Astrocyte (in vitro differentiated cells and primary cell): ENCODE data around the gene SMIM12. TPM values are rescaled to one million over a fixed set of nuclear protein-coding genes. Genes with fewer than 3 reads are reported as not detected.

Source experiments
- DNase-seq: peaks from one replicate; pipeline ENCODE4 v3.0.0-alpha.2; 2010; ENCODE audit warnings: low read depth
- FAIRE-seq: peaks from 2 replicates; lab custom pipeline; 2011; peaks lifted over from hg19 to GRCh38; lab: Jason Lieb, UNC
- H2AFZ ChIP-seq: 2 replicates; pipeline ENCODE4 v1.6.0; 2012; ENCODE audit warnings: low read depth, low read length, inconsistent platforms
- H3K27ac ChIP-seq: 2 replicates; pipeline ENCODE4 v1.5.1; 2011; ENCODE audit warnings: low read depth, low read length, inconsistent platforms
- H3K27me3 ChIP-seq: 2 replicates; pipeline ENCODE4 v1.6.0; 2011; ENCODE audit warnings: low read length, inconsistent platforms; ENCODE audit not compliant: insufficient read depth
- H3K36me3 ChIP-seq: 2 replicates; pipeline ENCODE4 v1.5.1; 2011; ENCODE audit warnings: low read length, inconsistent platforms; ENCODE audit not compliant: insufficient read depth
- H3K4me1 ChIP-seq: 2 replicates; pipeline ENCODE4 v1.5.1; 2011; ENCODE audit warnings: low read length, inconsistent platforms; ENCODE audit not compliant: insufficient read depth
- H3K4me2 ChIP-seq: 2 replicates; pipeline ENCODE4 v1.6.0; 2012; ENCODE audit warnings: low read length, inconsistent platforms
- H3K4me3 ChIP-seq: 2 replicates; pipeline ENCODE4 v1.5.1; 2011; ENCODE audit warnings: low read depth, mild to moderate bottlenecking, low read length, inconsistent platforms; ENCODE audit not compliant: insufficient read depth
- H3K79me2 ChIP-seq: 2 replicates; pipeline ENCODE4 v1.6.0; 2012; ENCODE audit warnings: mild to moderate bottlenecking, low read length, inconsistent platforms; ENCODE audit not compliant: insufficient read depth
- H3K9ac ChIP-seq: 2 replicates; pipeline ENCODE4 v1.6.0; 2012; ENCODE audit warnings: mild to moderate bottlenecking, low read length, inconsistent platforms
- H3K9me3 ChIP-seq: 2 replicates; pipeline ENCODE4 v1.5.1; 2012; ENCODE audit warnings: low read depth, mild to moderate bottlenecking, low read length, inconsistent platforms; ENCODE audit not compliant: insufficient read depth
- H4K20me1 ChIP-seq: 2 replicates; pipeline ENCODE4 v1.6.0; 2012; ENCODE audit warnings: low read length, inconsistent platforms; ENCODE audit not compliant: insufficient read depth
- H3K27ac Mint-ChIP-seq: one replicate; pipeline ENCODE4 v1.8.0; 2021; ENCODE audit warnings: mild to moderate bottlenecking, mixed read lengths; ENCODE audit not compliant: unreplicated experiment
- H3K27me3 Mint-ChIP-seq: one replicate; pipeline ENCODE4 v1.8.0; 2021; ENCODE audit warnings: low read depth, mixed read lengths; ENCODE audit not compliant: unreplicated experiment
- H3K36me3 Mint-ChIP-seq: one replicate; pipeline ENCODE4 v1.8.0; 2021; ENCODE audit warnings: low read depth, mixed read lengths; ENCODE audit not compliant: unreplicated experiment
- H3K4me1 Mint-ChIP-seq: one replicate; pipeline ENCODE4 v1.8.0; 2021; ENCODE audit warnings: low read depth, mixed read lengths; ENCODE audit not compliant: unreplicated experiment
- H3K4me3 Mint-ChIP-seq: one replicate; pipeline ENCODE4 v1.8.0; 2021; ENCODE audit warnings: mild to moderate bottlenecking, moderate library complexity, mixed read lengths; ENCODE audit not compliant: unreplicated experiment
- H3K9me3 Mint-ChIP-seq: one replicate; pipeline ENCODE4 v1.8.0; 2021; ENCODE audit warnings: mild to moderate bottlenecking, mixed read lengths; ENCODE audit not compliant: unreplicated experiment
- CTCF ChIP-seq: IDR thresholded peaks from 2 replicates; pipeline ENCODE4 v1.5.1; 2011; ENCODE audit warnings: low read depth, mild to moderate bottlenecking, inconsistent platforms, low read length, moderate library complexity; ENCODE audit not compliant: insufficient read depth
- EZH2 ChIP-seq: IDR thresholded peaks from 2 replicates; pipeline ENCODE4 v1.6.1; 2012; ENCODE audit warnings: mild to moderate bottlenecking, low read length, inconsistent platforms; ENCODE audit not compliant: insufficient read depth
- total RNA-seq: library from RNA; stranded (reverse); gene quantifications from 2 replicates; pipeline ENCODE4 v1.2.1, GENCODE V29; 2021

SMIM12 gene
- total RNA-seq, 1 donor from 2014 or later: 43.6 TPM

- H3K27me3 ChIP-seq: peaks cover 6% of the 10 kb centered on the region
- H3K36me3 ChIP-seq: no peaks in the 10 kb centered on the region
- H3K79me2 ChIP-seq: no peaks in the 10 kb centered on the region
- no peak for TF ChIP-seq EZH2
- no peak for TF ChIP-seq CTCF
- Mint-ChIP-seq H3K9me3 (no peaks in the 10 kb centered on the region), H3K4me1 (peaks cover 3% of the 10 kb centered on the region), H3K4me3 (no peak overlapping the region), H3K27me3 (peaks cover 40% of the 10 kb centered on the region), H3K36me3 (peaks cover 6% of the 10 kb centered on the region), H3K27ac (no peak overlapping the region)
- no peak overlapping the region for H3K9ac ChIP-seq
- H3K4me2 ChIP-seq: no peak overlapping the region
- H3K4me1 ChIP-seq: no peaks in the 10 kb centered on the region
- no peaks in the 10 kb centered on the region for H3K9me3 ChIP-seq
- H3K4me3 ChIP-seq: no peak overlapping the region
- DNase-seq (no peak), FAIRE-seq (no peak)
- no peak overlapping the region for H2AFZ ChIP-seq
- no peaks in the 10 kb centered on the region for H4K20me1 ChIP-seq
- H3K27ac ChIP-seq: no peak overlapping the region
Observed at GRCh38 chr1:34898330-34898761, 38.8 kb upstream of the SMIM12 start.

- H4K20me1 ChIP-seq: no peaks in the 10 kb centered on the region
- H3K4me3 ChIP-seq: no peak overlapping the region
- no peak overlapping the region for H3K27ac ChIP-seq
- peaks cover 3% of the 10 kb centered on the region for H3K4me1 Mint-ChIP-seq
- H3K9me3 ChIP-seq: no peaks in the 10 kb centered on the region
- H3K27ac Mint-ChIP-seq: no peak overlapping the region
- H3K27me3 Mint-ChIP-seq: peaks cover 24% of the 10 kb centered on the region
- FAIRE-seq: no peak
- H3K9ac ChIP-seq: no peak overlapping the region
- H2AFZ ChIP-seq: no peak overlapping the region
- peaks cover 6% of the 10 kb centered on the region for H3K27me3 ChIP-seq
- H3K4me3 Mint-ChIP-seq: no peak overlapping the region
- no peaks in the 10 kb centered on the region for H3K4me1 ChIP-seq
- H3K36me3 ChIP-seq: no peaks in the 10 kb centered on the region
- H3K4me2 ChIP-seq: no peak overlapping the region
- TF ChIP-seq CTCF (no peak), EZH2 (no peak)
- DNase-seq: no peak
- no peaks in the 10 kb centered on the region for H3K79me2 ChIP-seq
- H3K36me3 Mint-ChIP-seq: peaks cover 6% of the 10 kb centered on the region
- peaks cover 10% of the 10 kb centered on the region for H3K9me3 Mint-ChIP-seq
Observed at GRCh38 chr1:34896612-34897011, 37.1 kb upstream of the SMIM12 start.

- H3K9me3 ChIP-seq: no peaks in the 10 kb centered on the region
Observed at GRCh38 chr1:34889705-34890104, 30.2 kb upstream of the SMIM12 start.

More at GRCh38 chr1:34889705-34890104, 30.2 kb upstream of the SMIM12 start:
- H3K4me3 ChIP-seq: no peak overlapping the region
- DNase-seq (no peak), FAIRE-seq (no peak)
- no peaks in the 10 kb centered on the region for H3K4me1 ChIP-seq
- H3K36me3 ChIP-seq: no peaks in the 10 kb centered on the region
- H3K27me3 ChIP-seq: peaks cover 9% of the 10 kb centered on the region
- H3K79me2 ChIP-seq: no peaks in the 10 kb centered on the region
- no peak overlapping the region for H3K27ac Mint-ChIP-seq
- H3K9me3 Mint-ChIP-seq: peaks cover 10% of the 10 kb centered on the region
- no peak overlapping the region for H3K4me3 Mint-ChIP-seq
- H3K4me1 Mint-ChIP-seq: no peaks in the 10 kb centered on the region
- H3K27me3 Mint-ChIP-seq: peaks cover 27% of the 10 kb centered on the region
- no peak for TF ChIP-seq EZH2
- TF ChIP-seq CTCF: no peak
- no peaks in the 10 kb centered on the region for H3K36me3 Mint-ChIP-seq
- no peak overlapping the region for H3K4me2 ChIP-seq
- H2AFZ ChIP-seq: no peak overlapping the region
- no peaks in the 10 kb centered on the region for H4K20me1 ChIP-seq
- H3K9ac ChIP-seq: no peak overlapping the region
- H3K27ac ChIP-seq: no peak overlapping the region
